GM04503 (cell line): ENCODE results near the gene TTC9.
"Not testable (repeated sequence)": the region's sequence is repeated elsewhere in the genome, so short reads cannot be mapped to it uniquely, and the experiment has no call there.

Source experiments
- DNase-seq: peaks from one replicate; pipeline ENCODE4 v3.0.0-alpha.2; 2012; ENCODE audit warnings: low read depth

Gene TTC9

DNA sequence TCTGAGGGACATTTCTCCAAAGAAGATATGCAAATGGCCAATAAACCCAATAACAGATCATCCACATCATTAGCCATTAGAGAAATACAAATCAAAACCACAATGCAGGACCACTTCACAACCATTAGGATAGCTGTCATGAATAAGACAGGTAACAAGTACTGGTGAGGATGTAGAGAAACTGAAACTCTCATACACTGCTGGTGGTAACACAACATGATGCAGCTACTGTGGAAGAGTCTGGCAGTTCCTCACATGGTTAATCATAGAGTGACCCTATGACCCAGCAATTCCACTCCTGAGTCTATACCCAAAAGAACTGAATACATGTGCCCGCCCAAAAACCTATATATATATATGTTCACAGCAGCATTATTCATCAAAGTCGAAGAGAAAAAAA, 39.0 kb downstream of the TTC9 start:
- DNase-seq: no peak

DNA sequence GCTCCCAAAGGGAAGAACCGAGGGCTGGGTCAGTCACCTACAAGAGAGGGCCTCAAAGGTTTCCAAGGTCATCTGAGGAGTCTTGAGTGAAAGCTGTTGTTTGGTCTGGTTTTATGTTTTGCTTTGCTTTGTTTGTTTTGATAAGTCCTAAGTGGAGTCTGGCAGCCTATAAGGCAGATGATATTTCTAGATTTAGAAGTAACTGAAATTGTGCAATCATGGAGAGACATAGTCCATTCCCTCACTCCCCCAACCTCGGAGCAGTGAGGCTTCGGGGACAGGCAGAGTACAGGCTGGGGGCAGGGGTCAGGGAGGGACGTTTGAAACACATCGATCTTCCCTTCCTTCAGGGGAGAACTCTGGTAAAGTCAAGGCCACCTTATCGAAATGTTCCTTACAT, 42.3 kb downstream of the TTC9 start:
- DNase-seq: no peak

DNA sequence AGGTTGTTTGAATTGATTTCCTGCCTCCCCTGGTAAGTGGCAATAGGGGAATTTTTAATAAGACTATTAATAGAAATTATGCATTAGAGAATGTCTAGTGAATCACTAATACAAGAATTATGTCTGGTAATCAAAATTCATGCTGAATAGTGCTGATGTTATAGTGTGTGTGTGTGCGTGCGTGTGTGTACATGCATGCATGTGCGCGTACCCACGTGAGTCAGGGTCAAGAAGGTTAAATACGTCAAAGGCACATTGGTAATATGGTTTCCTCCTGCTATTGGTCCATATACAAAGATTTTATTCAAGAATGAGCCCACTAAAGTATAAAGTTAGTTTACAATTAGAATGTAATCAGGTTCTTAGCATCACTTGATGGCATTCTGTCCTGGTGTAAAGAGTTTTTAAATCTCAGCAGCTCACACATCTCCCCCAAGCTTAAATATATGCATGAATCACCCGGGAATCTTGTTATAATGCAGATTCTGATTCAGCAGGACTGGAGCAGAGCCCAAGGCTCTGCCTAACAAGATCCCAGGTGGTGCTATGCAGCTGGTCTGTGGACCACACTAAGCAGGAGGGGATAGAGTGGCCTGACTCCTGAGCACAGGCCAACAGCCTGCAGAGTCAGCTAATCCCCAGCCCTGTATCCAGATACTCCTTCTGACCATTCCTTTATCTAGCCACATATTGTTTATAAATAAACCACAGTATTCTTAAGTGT, 43.9 kb downstream of the TTC9 start:
- DNase-seq: no peak

DNA sequence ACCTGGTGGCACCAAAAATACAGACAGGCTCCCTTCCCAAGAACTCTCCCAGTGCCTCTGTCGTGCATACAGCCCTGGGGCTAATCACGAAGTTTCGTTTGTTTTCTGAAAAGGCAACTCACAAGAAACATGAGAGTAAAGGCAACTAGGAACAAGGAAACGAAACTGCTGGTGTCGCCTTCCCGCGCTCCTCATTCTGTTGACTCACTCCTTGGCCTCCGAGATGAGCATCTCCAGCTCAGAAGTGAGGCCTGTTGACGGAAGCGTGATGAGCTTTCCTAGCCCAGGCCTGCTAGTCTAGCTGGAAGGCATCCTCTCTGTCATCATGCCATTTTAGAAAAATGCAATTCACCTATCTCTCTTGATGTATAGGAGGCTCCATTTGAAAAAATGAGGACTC, 50.5 kb downstream of the TTC9 start:
- DNase-seq: no peak

DNA sequence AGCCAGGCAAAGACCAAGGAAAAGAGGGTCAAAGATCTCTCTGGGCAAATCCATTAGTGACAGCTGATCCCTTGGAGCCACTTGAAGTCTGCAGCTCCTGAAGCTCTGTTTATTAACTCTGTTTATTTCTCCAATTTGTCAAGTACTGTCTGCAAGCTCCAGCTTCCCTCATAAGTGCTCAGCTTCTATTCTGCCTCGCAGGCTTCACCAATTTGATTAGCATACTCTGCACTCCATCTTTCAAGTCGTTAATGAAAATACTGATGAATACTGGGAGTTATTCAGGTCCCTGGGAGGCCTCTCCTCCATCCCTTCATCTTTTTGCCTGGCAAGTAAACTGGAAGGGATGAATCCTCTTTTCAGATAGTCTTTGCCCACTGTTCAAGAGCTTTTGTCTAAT, 54.3 kb downstream of the TTC9 start:
- no peak for DNase-seq

DNA sequence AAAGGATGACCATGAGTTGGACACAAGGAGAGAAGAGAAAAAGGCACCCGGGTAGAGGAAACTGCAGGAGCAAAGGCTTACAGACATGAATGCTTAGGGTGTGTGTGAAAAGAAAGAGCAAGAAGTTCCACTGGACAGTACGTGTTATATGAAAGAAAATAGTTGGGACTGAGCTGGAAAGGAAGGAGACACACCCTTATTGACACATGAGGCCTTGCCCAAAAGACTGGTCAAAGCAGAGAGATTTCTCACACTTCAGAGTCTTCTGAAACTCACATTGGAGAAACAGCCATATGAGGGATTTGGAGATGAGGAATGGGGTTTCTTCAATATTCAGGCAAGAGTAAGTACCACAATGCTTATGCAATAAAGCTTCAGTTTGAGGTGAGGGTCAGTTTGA, 56.0 kb downstream of the TTC9 start:
- DNase-seq: no peak

DNA sequence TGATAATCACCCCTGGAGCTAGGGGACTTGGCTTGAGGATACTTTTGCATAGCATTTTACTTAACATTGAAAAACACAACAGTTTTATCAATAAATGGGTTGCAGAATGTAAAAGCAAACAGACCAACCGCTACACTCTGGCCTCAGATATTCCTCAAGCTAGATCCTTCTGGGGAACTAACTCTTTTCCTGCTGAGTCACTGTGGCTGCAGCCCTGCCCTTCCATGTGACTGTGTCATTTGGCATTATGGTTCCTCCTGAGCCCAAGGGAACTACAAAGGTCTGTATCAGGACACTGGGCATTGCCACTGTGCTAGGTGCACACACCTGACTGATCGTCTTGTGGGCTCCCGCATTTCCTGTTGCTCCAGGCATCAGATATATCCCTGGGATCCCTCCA, 56.6 kb downstream of the TTC9 start:
- DNase-seq: peak; percentile 23

DNA sequence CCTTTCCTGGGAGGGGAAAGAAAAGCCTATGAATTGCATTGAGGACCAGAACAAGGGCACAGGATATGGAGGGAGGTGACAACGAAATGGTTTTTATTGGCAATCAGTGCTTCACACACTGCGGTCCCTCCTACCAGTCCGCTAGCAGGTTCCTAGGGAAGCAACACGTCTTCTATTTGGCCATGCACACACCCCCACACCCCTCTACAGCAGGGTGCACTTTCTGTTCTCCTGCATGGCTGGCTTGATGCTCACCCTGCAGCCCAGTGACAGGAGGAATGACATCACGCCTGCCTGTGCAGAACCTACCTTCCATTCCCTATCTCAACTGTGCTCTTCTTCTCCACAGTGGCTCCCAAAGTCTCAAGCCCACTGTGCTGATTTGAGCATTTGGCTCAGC, 57.9 kb downstream of the TTC9 start:
- no peak for DNase-seq

DNA sequence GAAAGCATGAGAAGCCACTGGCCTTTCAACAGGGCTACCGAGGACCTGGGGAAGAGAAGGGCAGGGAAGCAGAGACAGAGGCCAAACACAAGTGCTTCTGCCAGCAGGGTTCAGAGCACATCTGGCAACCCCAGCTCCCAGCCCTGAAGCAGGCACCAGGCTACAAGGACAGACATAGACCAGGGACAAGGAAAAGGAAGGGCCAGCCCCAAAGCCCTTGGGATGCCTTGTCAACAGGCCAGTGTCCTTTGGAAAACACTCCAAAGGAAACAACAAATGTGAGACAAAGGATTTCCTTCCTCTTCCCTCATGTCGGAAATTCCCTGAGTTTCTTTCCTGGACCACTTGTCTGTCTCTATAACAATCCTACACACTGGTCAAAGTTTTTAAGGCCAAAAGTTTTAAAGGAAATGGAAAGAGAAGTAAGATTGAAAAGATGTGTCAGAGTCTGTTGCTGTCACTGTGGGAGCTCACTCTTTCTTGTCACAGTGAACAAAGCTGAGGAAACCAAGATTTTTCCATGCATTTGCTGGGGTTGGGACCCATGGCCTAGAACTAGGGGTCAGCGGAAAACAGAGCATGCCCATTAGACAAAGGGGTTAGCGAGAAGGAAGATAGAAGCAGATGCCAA, 59.4 kb downstream of the TTC9 start:
- no peak for DNase-seq

DNA sequence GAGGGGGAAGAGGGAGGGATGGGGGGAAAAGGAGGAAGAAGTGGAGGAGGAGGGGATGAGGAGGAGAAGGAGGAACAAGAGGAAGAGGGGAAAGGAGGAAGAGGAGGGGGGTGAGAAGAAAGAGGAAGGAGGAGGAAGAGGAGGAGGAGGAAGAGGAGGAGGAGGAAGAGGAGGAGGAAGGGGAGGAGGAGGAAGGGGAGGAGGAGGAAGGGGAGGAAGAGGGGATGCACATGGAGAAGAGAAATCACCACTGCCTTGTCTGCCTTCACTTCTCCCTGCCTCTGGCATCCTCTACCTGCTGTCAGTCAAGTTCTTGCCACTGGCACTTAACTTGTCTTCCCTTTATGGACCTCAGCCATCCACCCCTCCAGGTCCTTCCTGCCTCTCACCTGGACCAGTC, 59.9 kb downstream of the TTC9 start:
- DNase-seq: no peak

DNA sequence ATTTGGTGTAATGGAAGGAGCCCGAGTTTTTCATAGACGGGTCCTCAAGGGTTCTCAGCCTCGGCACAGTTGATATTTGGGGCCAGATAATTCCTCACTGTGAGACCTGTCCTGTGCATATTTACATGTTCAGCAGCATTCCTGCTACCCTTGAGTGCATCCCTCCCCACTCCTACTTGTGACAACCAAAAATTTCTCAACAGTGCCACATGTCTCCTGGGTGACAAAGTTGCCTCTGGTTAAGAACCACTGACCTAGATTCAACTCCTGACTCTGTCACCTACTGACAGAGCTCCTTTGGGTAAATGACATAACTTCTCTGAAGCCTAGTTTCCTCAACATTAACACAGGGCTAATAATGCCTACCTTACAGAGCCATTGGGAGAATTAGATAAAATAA, 60.4 kb downstream of the TTC9 start:
- no peak for DNase-seq

DNA sequence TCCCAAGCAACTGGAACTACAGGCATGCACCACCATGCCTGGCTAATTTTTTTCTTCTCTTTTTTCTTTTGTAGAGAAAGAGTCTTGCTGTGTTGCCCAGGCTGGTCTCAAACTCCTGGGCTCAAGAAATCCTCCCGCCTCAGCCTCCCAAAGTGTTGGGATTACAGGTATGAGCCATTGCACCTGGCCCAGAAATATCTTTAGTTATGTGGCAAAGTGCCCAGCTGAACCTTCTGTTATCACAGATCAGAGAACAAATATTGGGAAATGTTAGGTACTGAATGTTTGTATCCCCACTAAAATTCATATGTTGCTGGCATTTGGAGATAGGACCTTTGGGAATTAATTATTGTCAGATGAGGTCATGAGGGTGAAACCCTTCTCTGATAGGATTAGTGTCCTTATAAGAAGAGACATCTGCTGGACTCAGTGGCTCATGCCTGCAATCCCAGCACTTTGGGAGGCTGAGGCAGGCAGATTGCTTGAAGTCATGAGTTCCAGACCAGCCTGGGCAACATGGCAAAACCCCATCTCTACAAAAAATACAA, 62.0 kb downstream of the TTC9 start:
- DNase-seq: not testable (repeated sequence)

DNA sequence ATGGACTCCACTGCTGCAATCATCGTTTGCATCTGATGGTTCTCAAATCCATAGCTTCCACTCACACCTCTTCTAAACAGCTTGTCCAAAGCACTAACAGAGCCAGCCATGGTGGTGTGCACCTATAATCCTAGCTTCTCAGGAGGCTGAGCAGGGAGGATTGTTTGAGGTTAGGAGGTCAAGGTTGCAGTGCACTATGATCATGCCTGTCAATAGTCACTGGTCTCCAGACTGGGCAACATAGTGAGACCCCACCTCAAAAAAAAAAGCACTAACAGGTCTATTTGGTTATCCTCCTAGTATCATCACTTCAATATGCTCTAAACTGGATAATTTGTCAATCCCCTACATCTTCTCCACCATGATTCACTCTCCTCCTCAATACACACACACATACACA, 63.2 kb downstream of the TTC9 start:
- DNase-seq: no peak

DNA sequence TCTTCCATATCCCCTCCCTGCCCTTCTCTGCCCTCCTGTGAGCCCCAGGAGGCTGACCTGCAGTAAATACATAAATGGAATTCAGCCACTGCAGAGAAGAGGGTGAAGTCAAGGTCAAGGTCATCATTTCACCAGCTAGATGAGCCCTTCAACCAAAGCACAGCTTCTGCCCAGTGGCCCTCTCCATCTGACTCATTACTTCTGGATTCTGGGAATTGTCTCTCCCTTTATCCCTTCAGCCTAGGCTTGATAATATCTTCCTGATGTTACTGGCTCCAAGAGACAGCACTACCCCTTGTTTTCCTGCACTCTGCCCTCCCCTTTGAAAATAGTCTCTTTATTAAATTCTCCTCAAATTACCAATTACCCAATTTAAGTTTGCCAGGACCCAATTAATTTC, 64.5 kb downstream of the TTC9 start:
- no peak for DNase-seq

DNA sequence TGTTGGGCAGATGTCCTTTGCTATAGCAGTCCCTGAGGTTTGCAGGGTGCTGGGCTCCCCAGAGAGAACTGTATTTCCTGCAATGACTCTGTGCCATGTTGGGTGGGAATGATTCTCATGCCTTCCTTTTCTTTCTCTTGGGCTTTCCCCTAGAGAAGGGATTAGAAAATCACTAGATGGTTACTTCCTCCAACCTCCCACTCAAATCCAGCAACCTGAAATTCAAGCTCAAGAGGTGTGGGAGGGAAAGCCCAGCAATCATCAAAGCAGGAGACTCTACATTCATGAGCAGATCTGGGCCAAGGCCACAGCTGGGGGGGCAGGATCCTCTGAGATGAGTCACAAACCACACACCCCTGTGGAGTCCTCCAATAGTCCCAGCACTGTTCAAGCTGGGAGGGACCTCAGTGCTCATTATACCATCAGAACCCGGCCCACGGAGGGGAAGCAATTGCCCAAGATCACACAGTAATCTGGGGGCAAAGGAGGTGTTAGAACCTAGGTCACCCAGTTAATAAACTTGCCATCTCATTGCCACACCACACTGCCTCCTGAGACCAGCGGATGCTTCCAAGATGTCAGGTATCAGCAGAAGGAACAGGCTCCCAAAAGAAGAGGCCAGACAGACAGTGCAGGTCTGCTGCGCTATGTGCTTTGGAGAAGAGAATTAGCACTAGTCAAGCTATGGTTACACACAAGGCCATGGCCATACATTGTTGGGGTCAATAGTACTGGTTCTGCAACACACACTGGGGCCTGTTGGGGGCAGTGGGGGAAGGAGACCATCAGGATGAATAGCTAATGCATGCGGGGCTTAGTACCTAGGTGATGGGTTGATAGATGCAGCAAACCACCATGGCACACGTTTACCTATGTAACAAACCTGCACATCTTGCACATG, 65.7 kb downstream of the TTC9 start:
- no peak for DNase-seq

DNA sequence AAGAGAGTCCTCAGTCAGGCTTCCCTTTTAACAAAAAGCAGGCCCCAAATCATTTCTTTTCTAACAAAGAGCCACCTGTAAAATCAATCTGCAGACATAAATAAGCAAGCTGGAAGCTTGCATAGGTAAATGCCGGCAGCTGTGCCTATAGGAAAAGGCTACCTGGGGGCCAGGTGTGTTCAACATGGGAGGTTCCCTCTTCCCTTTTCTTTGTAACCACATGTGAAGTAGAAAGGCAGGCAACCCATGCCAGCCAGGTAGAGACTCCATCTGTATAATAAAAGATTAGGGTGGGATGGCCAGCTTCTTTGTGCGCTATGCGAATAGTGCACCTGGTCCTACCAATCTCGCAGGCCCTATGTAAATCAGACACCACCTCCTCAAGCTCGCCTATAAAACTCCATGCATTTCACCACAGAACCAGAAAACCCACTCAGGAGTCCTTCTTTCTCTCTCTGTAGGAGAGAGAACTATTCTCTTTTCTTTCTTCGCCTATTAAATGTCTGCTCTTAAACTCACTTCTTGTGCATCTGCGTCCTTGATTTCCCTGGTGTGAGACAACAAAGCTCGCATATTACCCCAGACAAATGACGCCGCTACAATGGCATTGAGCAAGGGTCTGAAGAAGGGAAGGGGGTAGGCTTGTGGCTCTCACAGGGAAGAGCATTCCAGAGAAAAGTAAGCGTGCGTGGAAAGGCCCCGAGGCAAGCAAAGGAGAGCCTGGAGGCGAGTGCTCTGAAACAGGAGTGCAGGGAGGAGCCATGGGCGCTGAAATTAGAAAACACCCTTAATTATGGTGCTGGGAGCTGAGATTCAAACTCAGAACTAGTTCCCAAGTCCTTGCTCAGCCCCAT, 67.2 kb downstream of the TTC9 start:
- DNase-seq: no peak

DNA sequence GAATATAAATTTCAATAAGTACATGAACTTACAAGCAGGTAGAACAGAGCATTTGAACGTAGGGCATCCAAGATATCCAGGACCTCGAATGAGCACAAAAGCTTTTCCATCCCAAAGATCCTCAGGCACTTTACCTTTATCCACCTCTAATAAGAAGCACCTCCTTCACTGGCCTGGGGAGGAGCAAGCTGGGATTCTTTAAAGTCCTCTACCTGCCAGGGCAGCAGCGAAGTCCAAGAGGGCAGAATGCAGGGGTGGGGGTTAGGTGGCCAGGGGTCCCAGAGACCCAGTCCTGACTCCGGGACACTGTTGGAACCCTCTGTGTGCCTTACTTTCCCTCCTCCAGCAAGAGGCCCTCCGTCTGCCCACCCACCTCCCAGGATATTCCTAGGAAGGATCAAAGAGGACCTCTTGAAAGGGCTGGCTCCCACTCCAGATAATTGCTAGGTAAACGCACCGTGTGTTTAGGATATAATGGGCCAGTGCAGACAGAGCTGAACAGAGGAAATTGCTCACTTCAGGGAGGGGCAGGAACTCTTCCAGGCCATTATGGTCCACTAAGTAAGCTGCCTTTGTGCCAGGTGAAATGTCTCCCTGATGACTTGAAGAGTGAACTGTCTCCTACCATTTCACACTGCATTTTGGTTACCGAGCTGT, 68.1 kb downstream of the TTC9 start:
- DNase-seq: no peak

DNA sequence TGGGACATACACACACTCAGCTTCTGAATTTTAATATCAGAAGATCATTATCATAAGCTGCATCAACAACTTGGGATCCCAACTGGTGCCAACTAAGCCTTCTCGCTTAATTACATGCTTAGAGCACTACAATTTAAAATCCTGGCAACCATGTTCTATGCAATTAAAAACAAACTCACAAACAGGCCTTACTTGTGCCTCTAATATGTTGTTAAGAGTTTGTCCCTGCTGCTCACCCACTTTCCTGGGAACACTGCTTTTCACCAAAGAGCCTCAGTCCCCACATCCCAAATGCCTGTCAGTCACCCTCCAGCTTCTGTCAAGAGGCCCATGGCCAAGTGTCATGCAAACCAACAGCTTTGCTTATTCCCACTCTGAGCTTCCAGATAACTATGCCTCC, 69.7 kb downstream of the TTC9 start:
- no peak for DNase-seq

DNA sequence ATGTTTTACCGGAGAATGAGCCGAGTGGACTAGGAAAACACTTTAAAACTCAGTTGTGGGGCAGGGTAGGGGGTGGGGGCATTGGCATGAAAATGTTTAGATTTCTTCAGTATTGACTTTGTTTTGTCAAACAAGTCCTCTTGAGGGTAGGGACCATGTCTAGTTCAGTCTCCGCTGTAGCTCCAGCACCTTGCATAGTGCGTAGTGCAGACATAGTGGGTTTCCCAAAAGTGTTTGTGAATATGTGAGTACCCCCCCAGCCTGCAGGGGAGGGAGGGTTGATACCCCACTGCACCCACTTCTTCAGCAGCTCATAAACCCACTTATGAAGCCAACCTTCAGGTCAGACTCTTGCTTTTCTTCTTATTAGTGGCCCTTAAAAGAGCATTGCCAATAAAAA, 71.4 kb downstream of the TTC9 start:
- no peak for DNase-seq

DNA sequence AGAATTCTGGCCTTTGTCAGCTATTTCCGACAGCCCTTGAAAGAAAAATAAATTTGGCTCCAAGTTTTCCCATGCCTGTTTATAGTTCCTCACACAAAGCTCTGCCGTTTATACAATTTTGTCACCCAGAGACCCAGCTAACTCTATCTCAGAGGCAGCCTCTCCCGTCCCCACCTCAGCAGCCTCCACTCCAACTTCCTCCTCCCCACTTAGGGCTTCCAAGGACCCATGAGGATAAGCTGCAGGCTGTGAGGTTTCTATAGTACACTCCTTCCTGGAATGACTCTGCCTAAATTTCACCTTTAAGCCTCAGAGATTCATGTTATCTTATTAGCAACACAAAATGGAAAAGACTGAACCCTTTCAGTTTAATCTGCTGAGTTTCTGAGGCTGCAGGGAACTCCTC, 71.8 kb downstream of the TTC9 start:
- DNase-seq: no peak

DNA sequence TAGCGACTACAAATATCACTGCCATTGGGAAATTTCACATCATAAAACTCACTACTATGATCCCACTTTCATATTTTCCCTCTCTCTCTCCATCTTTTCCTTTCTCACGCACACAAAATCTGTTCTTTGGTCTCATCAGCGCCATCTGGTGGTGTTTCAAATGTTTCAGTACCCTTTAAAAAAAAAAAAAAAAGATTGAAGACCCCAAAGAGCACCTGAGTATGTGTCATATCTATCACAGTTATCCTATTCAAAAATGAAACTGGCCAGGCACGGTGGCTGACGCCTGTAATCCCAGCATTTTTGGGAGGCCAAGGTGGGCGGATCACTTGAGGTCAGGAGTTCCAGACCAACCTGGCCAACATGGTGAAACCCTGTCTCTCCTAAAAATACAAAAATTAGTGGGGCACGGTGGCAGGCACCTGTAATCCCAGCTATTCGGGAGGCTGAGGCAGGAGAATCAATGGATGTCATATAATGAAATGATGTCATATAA, 72.4 kb downstream of the TTC9 start:
- DNase-seq: no peak
